ENCODE results near the gene EVI5L. TPM values are rescaled to one million over a fixed set of nuclear protein-coding genes. Genes with fewer than 3 reads are reported as not detected.
A peak's percentile ranks its signal among the peaks of the same experiment; 100 is the strongest.

EVI5L gene
- total and polyA plus RNA-seq, 2 donors (not counting 3 experiments of a cell fraction or from before 2014, with no cell fraction given): 11.9 to 13.5 TPM

DNA sequence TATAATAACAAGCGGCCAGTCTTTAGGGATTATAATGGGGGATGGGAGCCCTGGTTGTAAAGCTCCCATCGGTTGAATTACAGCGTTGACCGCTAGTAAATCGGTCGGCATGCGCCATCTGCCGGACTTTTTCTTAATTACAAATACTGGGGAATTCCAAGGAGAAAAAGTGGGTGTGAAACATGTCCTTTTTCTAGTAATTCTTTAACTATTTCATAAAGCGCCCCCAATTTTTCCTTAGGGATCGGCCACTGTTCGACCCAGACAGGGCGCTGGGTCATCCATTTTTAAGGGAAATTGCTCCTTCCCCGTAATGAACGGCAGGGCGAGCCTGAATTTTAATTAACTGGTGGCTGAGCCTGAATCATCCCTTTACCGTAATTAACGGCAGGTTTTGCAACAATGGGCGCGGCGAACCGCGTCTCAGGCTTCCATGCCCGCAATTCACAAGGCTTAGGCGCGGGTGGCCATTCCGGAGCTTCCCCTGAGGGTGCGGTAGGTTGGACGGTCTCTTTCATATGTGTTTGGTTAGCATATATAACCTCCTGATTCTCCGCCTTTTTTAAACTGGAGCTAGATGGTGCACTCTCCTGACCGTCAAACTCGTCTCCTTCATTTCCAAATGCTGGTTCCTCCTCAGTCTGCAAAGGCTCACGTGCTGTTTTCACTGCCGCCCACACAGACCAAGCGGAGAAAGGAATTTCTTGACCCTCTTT lies 30.2 kb upstream of the EVI5L start:
- H3K4me3 ChIP-seq (replicated peaks in 1 of 3; ENCODE audit: insufficient read depth in 1 of 3, low read depth in 1 of 3, low read length in 3 of 3): peak overlapping the region in 2 of 3 experiments; percentile 2 to 12
- intact Hi-C loops (cut with micrococcal nuclease) (loop anchor here (1.0 kb wide), 5 partner anchors 51 to 445 kb away; no protein-coding TSS in a partner anchor), dilution Hi-C loops (cut with MboI; ENCODE audit: extremely low pct_ligation_motif_present, low sequenced_read_pairs) (no loop called here)
- H4K20me1 ChIP-seq (replicated peaks; ENCODE audit: control insufficient read depth, extremely low read depth, insufficient read depth, low read length): no peaks in the 10 kb centered on the region
- no peak overlapping the region for H3K9ac ChIP-seq (replicated peaks; ENCODE audit: extremely low read depth, insufficient read depth, low read length)
- no peak overlapping the region for H3K27ac ChIP-seq (ENCODE audit: insufficient read depth, low read depth, low read length)
- FAIRE-seq (peak; percentile 48), DNase-seq (ENCODE audit: low read depth, low spot score) (peak; percentile 83)
- H3K27me3 ChIP-seq (ENCODE audit: control insufficient read depth in 2 of 2, insufficient read depth in 2 of 2, low read length in 2 of 2): no peaks in the 10 kb centered on the region
- CTCF ChIA-PET: interaction anchor here (0.6 to 8.5 kb wide), 60 partner anchors 9 to 701 kb away, joined by 3 to 201 read pairs (median 4); partner anchors contain the start of genes CD209, CLEC4M, PET100 and SNAPC2
- peaks cover 22% of the 10 kb centered on the region for H3K4me1 ChIP-seq (ENCODE audit: control insufficient read depth, extremely low read depth, insufficient read depth, low read length)
- H3K36me3 ChIP-seq (ENCODE audit: control insufficient read depth in 2 of 2, extremely low read depth in 1 of 2, insufficient read depth in 2 of 2, low read length in 2 of 2): peaks cover 0 to 2% of the 10 kb centered on the region in 2 experiments
- peak overlapping the region; percentile 37 for H3K4me2 ChIP-seq (ENCODE audit: insufficient read depth, low read length)
- H2AFZ ChIP-seq (ENCODE audit: low read depth, low read length): peak overlapping the region; percentile 81
- no peaks in the 10 kb centered on the region for H3K9me1 ChIP-seq (replicated peaks; ENCODE audit: control insufficient read depth, extremely low read depth, insufficient read depth, low read length)
- BruUV-seq (replicated peaks): no TSS peak
- TF ChIP-seq, protein P1, sequence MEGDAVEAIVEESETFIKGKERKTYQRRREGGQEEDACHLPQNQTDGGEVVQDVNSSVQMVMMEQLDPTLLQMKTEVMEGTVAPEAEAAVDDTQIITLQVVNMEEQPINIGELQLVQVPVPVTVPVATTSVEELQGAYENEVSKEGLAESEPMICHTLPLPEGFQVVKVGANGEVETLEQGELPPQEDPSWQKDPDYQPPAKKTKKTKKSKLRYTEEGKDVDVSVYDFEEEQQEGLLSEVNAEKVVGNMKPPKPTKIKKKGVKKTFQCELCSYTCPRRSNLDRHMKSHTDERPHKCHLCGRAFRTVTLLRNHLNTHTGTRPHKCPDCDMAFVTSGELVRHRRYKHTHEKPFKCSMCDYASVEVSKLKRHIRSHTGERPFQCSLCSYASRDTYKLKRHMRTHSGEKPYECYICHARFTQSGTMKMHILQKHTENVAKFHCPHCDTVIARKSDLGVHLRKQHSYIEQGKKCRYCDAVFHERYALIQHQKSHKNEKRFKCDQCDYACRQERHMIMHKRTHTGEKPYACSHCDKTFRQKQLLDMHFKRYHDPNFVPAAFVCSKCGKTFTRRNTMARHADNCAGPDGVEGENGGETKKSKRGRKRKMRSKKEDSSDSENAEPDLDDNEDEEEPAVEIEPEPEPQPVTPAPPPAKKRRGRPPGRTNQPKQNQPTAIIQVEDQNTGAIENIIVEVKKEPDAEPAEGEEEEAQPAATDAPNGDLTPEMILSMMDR (IDR thresholded peaks at IDR 0.05; ENCODE audit: extremely low read depth in 1 of 2, insufficient read depth in 1 of 2, low read depth in 1 of 2, low read length in 2 of 2): peak; percentile 43 to 47
- TF ChIP-seq EZH2 (IDR thresholded peaks at IDR 0.05; ENCODE audit: borderline replicate concordance, low read depth, low read length, severe bottlenecking): no peak
- H3K9me3 ChIP-seq (replicated peaks; ENCODE audit: control insufficient read depth, insufficient read depth, low read length): no peaks in the 10 kb centered on the region
- POLR2A ChIA-PET: interaction anchor here (0.5 to 1.4 kb wide), 4 partner anchors 175 to 445 kb away, joined by 3 read pairs; no protein-coding TSS in a partner anchor
- peaks cover 7% of the 10 kb centered on the region for H3K79me2 ChIP-seq (ENCODE audit: control insufficient read depth, insufficient read depth, low read length)

DNA sequence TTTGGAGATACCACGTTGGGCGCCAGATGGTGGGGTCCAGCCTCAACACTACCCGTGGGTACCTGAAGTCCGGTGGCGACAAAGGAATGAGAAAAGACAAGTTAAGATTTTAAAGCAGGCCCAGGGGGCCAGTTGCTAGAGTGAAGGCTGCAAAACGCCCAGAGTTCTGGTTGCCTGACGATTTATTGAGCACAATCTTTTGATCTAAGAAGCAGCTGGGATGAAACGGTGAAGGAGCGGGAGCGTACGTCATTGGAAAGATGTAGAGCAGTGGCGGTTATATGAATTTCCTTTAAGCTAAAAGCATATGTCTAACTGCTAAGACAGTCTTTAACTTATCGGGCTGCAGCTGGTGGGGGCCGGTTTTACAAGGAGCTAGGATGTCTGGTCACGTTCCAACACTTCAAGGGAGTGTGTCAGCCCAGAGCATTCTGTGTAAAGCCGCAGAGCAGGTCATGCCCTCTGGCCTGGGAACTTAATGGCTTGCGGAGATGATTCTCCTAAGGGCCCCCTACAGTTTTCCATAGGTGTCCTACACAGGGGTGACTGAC lies 28.9 kb upstream of the EVI5L start:
- peaks cover 7% of the 10 kb centered on the region for H3K79me2 ChIP-seq (ENCODE audit: control insufficient read depth, insufficient read depth, low read length)
- FAIRE-seq (no peak), DNase-seq (ENCODE audit: low read depth, low spot score) (no peak)
- ChIA-PET CTCF (interaction anchor here (0.7 to 8.5 kb wide), 7 partner anchors 10 to 446 kb away, joined by 3 to 201 read pairs (median 25); partner anchors contain the start of gene TRAPPC5), POLR2A (interaction anchor here (1.4 kb wide), 1 partner anchor 233 kb away, joined by 3 read pairs; no protein-coding TSS in a partner anchor)
- H3K9ac ChIP-seq (replicated peaks; ENCODE audit: extremely low read depth, insufficient read depth, low read length): no peak overlapping the region
- H3K27me3 ChIP-seq (ENCODE audit: control insufficient read depth in 2 of 2, insufficient read depth in 2 of 2, low read length in 2 of 2): no peaks in the 10 kb centered on the region
- H3K36me3 ChIP-seq (ENCODE audit: control insufficient read depth in 2 of 2, extremely low read depth in 1 of 2, insufficient read depth in 2 of 2, low read length in 2 of 2): peaks cover 0 to 2% of the 10 kb centered on the region in 2 experiments
- intact Hi-C loops (cut with micrococcal nuclease) (no loop called here), dilution Hi-C loops (cut with MboI; ENCODE audit: extremely low pct_ligation_motif_present, low sequenced_read_pairs) (no loop called here)
- TF ChIP-seq FOS (IDR thresholded peaks at IDR 0.05; ENCODE audit: borderline replicate concordance, insufficient read depth, low read length): no peak
- TF ChIP-seq, protein P2, sequence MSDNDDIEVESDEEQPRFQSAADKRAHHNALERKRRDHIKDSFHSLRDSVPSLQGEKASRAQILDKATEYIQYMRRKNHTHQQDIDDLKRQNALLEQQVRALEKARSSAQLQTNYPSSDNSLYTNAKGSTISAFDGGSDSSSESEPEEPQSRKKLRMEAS (IDR thresholded peaks at IDR 0.05; ENCODE audit: insufficient read depth, insufficient read length): no peak
- TF ChIP-seq POLR2AphosphoS5 (IDR thresholded peaks at IDR 0.05; ENCODE audit: insufficient read depth, low read depth, low read length): no peak
- TF ChIP-seq POLR2A (IDR thresholded peaks at IDR 0.05; ENCODE audit: low read depth, low read length): no peak
- TF ChIP-seq, protein P1 (IDR thresholded peaks at IDR 0.05; ENCODE audit: extremely low read depth in 1 of 2, insufficient read depth in 1 of 2, low read depth in 1 of 2, low read length in 2 of 2): no peak
- TF ChIP-seq EZH2 (IDR thresholded peaks at IDR 0.05; ENCODE audit: borderline replicate concordance, low read depth, low read length, severe bottlenecking): no peak
- no peak for TF ChIP-seq MYC (IDR thresholded peaks at IDR 0.05; ENCODE audit: low read depth, low read length)
- TF ChIP-seq GATA2 (IDR thresholded peaks at IDR 0.05; ENCODE audit: insufficient read depth, insufficient read length, low read depth, low read length): no peak
- no peak for TF ChIP-seq JUN (IDR thresholded peaks at IDR 0.05; ENCODE audit: borderline replicate concordance, insufficient read depth, insufficient read length, low read depth)
- H2AFZ ChIP-seq (ENCODE audit: low read depth, low read length): no peak overlapping the region
- H3K4me2 ChIP-seq (ENCODE audit: insufficient read depth, low read length): no peak overlapping the region
- no peak overlapping the region for H3K4me3 ChIP-seq (replicated peaks in 1 of 3; ENCODE audit: insufficient read depth in 1 of 3, low read depth in 1 of 3, low read length in 3 of 3)
- no peaks in the 10 kb centered on the region for H4K20me1 ChIP-seq (replicated peaks; ENCODE audit: control insufficient read depth, extremely low read depth, insufficient read depth, low read length)
- no peaks in the 10 kb centered on the region for H3K9me1 ChIP-seq (replicated peaks; ENCODE audit: control insufficient read depth, extremely low read depth, insufficient read depth, low read length)
- no TSS peak for BruUV-seq (replicated peaks)
- H3K4me1 ChIP-seq (ENCODE audit: control insufficient read depth, extremely low read depth, insufficient read depth, low read length): peaks cover 12% of the 10 kb centered on the region
- no peaks in the 10 kb centered on the region for H3K9me3 ChIP-seq (replicated peaks; ENCODE audit: control insufficient read depth, insufficient read depth, low read length)
- H3K27ac ChIP-seq (ENCODE audit: insufficient read depth, low read depth, low read length): no peak overlapping the region

Measured in endothelial cell of umbilical vein (primary cell).